GM23248 (cell line): ENCODE measurements around the gene ROS1.

ENCODE experiments used
- EZH2 ChIP-seq: fragments of 200-600 bp; sonication (generic); IDR thresholded peaks from 2 replicates; pipeline ENCODE4 v1.6.1; 2018; ENCODE audit warnings: antibody characterized with exemption, mild to moderate bottlenecking; ENCODE audit not compliant: insufficient read depth, poor library complexity, severe bottlenecking
- EZH2phosphoT487 ChIP-seq: fragments of 200-600 bp; sonication (generic); IDR thresholded peaks from 2 replicates; pipeline ENCODE4 v1.6.1; 2018; ENCODE audit warnings: antibody characterized with exemption, moderate library complexity, mild to moderate bottlenecking, low read depth; ENCODE audit not compliant: insufficient read depth

- TF ChIP-seq EZH2phosphoT487 (no peak), EZH2 (no peak)
These were observed 15.9 kb downstream of the ROS1 start for GRCh38 chr6:117409863-117410262.
